Regular cardiac myocyte (primary cell): ENCODE results near the gene RSPO3. TPM values are rescaled to one million over a fixed set of nuclear protein-coding genes. Genes with fewer than 3 reads are reported as not detected.

Experiments
- total RNA-seq: library from RNA; depleted of rRNA; stranded (reverse); fragments of >200 nt; gene quantifications from 2 replicates; pipeline ENCODE4 v1.2.3, GENCODE V29; 2014

RSPO3 gene, protein sequence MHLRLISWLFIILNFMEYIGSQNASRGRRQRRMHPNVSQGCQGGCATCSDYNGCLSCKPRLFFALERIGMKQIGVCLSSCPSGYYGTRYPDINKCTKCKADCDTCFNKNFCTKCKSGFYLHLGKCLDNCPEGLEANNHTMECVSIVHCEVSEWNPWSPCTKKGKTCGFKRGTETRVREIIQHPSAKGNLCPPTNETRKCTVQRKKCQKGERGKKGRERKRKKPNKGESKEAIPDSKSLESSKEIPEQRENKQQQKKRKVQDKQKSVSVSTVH
- under 0.01 and 2.0 TPM in 2 replicates for total RNA-seq

GRCh38 chr6:127118298-127119101 is at the start of gene RSPO3:
Gene RSPO3, plus strand, starts transcription at chr6:127118671. Its CDS starts 522 bp downstream, at chr6:127119193.

Other genes with a start within 250 kb of the RSPO3 start
- 34.1 and 43.1 TPM in 2 replicates for gene RNF146, start 148.2 kb downstream of the RSPO3 start, total RNA-seq
- 67.9 and 82.8 TPM in 2 replicates for gene ECHDC1, start 224.9 kb downstream of the RSPO3 start, total RNA-seq